Measurements from ENCODE around the gene HM13.

HM13 gene

GRCh38 chr20:31615416-31615815, 101.2 kb downstream of the HM13 start:
- DNase-seq = no peak

GRCh38 chr20:31617432-31618104, 103.3 kb downstream of the HM13 start:
- DNase-seq = no peak
